ENCODE measurements around the gene COL28A1.

- no peak for TF ChIP-seq CTCF (IDR thresholded peaks at IDR 0.05; ENCODE audit: insufficient read depth, low read length, poor library complexity, severe bottlenecking)
- no peak for TF ChIP-seq EZH2phosphoT487 (conservative IDR thresholded peaks at IDR 0.05; ENCODE audit: low read length)
Measured at GRCh38 chr7:7315851-7316250, 219.8 kb downstream of the COL28A1 start.

Data from SU-DHL-6 (cell line).